ENCODE results near the gene KRT77.
A peak's percentile ranks its signal among the peaks of the same experiment; 100 is the strongest.

KRT77 gene

GRCh38 chr12:52694151-52694550, 9.2 kb downstream of the KRT77 start:
- Mint-ChIP-seq H3K27ac (no peak overlapping the region), H3K36me3 (no peaks in the 10 kb centered on the region), H3K4me3 (no peak overlapping the region), H3K4me1 (peaks cover 10% of the 10 kb centered on the region), H3K27me3 (peaks cover 19% of the 10 kb centered on the region), H3K9me3 (no peaks in the 10 kb centered on the region)
- ATAC-seq (ENCODE audit: low read depth) (no peak), DNase-seq (ENCODE audit: low spot score in 2 of 2) (no peak)

GRCh38 chr12:52693261-52693660, 10.1 kb downstream of the KRT77 start:
- Mint-ChIP-seq H3K27me3 (peaks cover 26% of the 10 kb centered on the region), H3K4me1 (peaks cover 10% of the 10 kb centered on the region), H3K36me3 (no peaks in the 10 kb centered on the region), H3K9me3 (no peaks in the 10 kb centered on the region), H3K4me3 (no peak overlapping the region), H3K27ac (no peak overlapping the region)
- DNase-seq (ENCODE audit: low spot score in 2 of 2), result no peak
- no peak for ATAC-seq (ENCODE audit: low read depth)

- Mint-ChIP-seq H3K36me3 (no peaks in the 10 kb centered on the region), H3K4me3 (peak overlapping the region; percentile 27), H3K27me3 (peaks cover 25% of the 10 kb centered on the region), H3K4me1 (peaks cover 10% of the 10 kb centered on the region), H3K9me3 (no peaks in the 10 kb centered on the region), H3K27ac (no peak overlapping the region)
- DNase-seq (ENCODE audit: low spot score in 2 of 2) (no peak), ATAC-seq (ENCODE audit: low read depth) (no peak)
These were observed 11.1 kb downstream of the KRT77 start for GRCh38 chr12:52692254-52692653.

- Mint-ChIP-seq H3K27ac (no peak overlapping the region), H3K36me3 (no peaks in the 10 kb centered on the region), H3K4me3 (peak overlapping the region; percentile 82), H3K27me3 (peaks cover 26% of the 10 kb centered on the region), H3K9me3 (no peaks in the 10 kb centered on the region), H3K4me1 (peaks cover 10% of the 10 kb centered on the region)
- DNase-seq (ENCODE audit: low spot score in 2 of 2) (no peak), ATAC-seq (ENCODE audit: low read depth) (no peak)
These were observed 11.5 kb downstream of the KRT77 start for GRCh38 chr12:52691841-52692150.

GRCh38 chr12:52691076-52691840, 12.1 kb downstream of the KRT77 start:
- Mint-ChIP-seq H3K4me3 (peak overlapping the region; percentile 82), H3K27me3 (peaks cover 28% of the 10 kb centered on the region), H3K4me1 (peaks cover 10% of the 10 kb centered on the region), H3K27ac (no peak overlapping the region), H3K9me3 (no peaks in the 10 kb centered on the region), H3K36me3 (no peaks in the 10 kb centered on the region)
- ATAC-seq (ENCODE audit: low read depth) (peak; percentile 86), DNase-seq (ENCODE audit: low spot score in 2 of 2) (peak; percentile 16 to 24)

GRCh38 chr12:52690351-52691075, 12.8 kb downstream of the KRT77 start:
- DNase-seq (ENCODE audit: low spot score in 2 of 2) (no peak), ATAC-seq (ENCODE audit: low read depth) (no peak)
- H3K27me3 Mint-ChIP-seq, result peaks cover 28% of the 10 kb centered on the region
- H3K36me3 Mint-ChIP-seq, result no peaks in the 10 kb centered on the region
- H3K27ac Mint-ChIP-seq, result no peak overlapping the region
- peaks cover 10% of the 10 kb centered on the region for H3K4me1 Mint-ChIP-seq
- H3K4me3 Mint-ChIP-seq, result peak overlapping the region; percentile 82
- no peaks in the 10 kb centered on the region for H3K9me3 Mint-ChIP-seq

- DNase-seq (ENCODE audit: low spot score in 2 of 2) (no peak), ATAC-seq (ENCODE audit: low read depth) (no peak)
- Mint-ChIP-seq H3K36me3 (no peaks in the 10 kb centered on the region), H3K4me1 (peaks cover 10% of the 10 kb centered on the region), H3K9me3 (no peaks in the 10 kb centered on the region), H3K27me3 (peaks cover 28% of the 10 kb centered on the region), H3K4me3 (peak overlapping the region; percentile 16), H3K27ac (no peak overlapping the region)
These were observed 13.4 kb downstream of the KRT77 start for GRCh38 chr12:52689936-52690335.

GRCh38 chr12:52689239-52689638, 14.1 kb downstream of the KRT77 start:
- H3K9me3 Mint-ChIP-seq, result no peaks in the 10 kb centered on the region
- ATAC-seq (ENCODE audit: low read depth), result no peak
- H3K27me3 Mint-ChIP-seq, result peaks cover 32% of the 10 kb centered on the region

GRCh38 chr12:52688481-52688880, 14.8 kb downstream of the KRT77 start:
- H3K9me3 Mint-ChIP-seq, result no peaks in the 10 kb centered on the region
- H3K4me1 Mint-ChIP-seq, result peaks cover 10% of the 10 kb centered on the region
- H3K27me3 Mint-ChIP-seq, result peaks cover 37% of the 10 kb centered on the region
- no peak overlapping the region for H3K27ac Mint-ChIP-seq
- no peak overlapping the region for H3K4me3 Mint-ChIP-seq
- DNase-seq (ENCODE audit: low spot score in 2 of 2) (no peak), ATAC-seq (ENCODE audit: low read depth) (no peak)
- no peaks in the 10 kb centered on the region for H3K36me3 Mint-ChIP-seq

More at GRCh38 chr12:52689239-52689638, 14.1 kb downstream of the KRT77 start:
- Mint-ChIP-seq H3K4me1 (peaks cover 10% of the 10 kb centered on the region), H3K27ac (no peak overlapping the region), H3K4me3 (no peak overlapping the region), H3K36me3 (no peaks in the 10 kb centered on the region)
- DNase-seq (ENCODE audit: low spot score in 2 of 2), result no peak

- ATAC-seq (ENCODE audit: low read depth), result no peak
- Mint-ChIP-seq H3K27ac (no peak overlapping the region), H3K4me3 (no peak overlapping the region), H3K4me1 (peaks cover 10% of the 10 kb centered on the region), H3K9me3 (no peaks in the 10 kb centered on the region), H3K27me3 (peaks cover 33% of the 10 kb centered on the region), H3K36me3 (no peaks in the 10 kb centered on the region)
- DNase-seq (ENCODE audit: low spot score in 2 of 2), result no peak
These were observed 15.6 kb downstream of the KRT77 start for GRCh38 chr12:52687497-52688385.

- DNase-seq (ENCODE audit: low spot score in 2 of 2) (no peak), ATAC-seq (ENCODE audit: low read depth) (no peak)
- H3K4me3 Mint-ChIP-seq, result no peak overlapping the region
- peaks cover 29% of the 10 kb centered on the region for H3K27me3 Mint-ChIP-seq
- H3K9me3 Mint-ChIP-seq, result no peaks in the 10 kb centered on the region
- H3K27ac Mint-ChIP-seq, result no peak overlapping the region
- peaks cover 10% of the 10 kb centered on the region for H3K4me1 Mint-ChIP-seq
- no peaks in the 10 kb centered on the region for H3K36me3 Mint-ChIP-seq
These were observed 16.4 kb downstream of the KRT77 start for GRCh38 chr12:52686756-52687487.

- no peak for DNase-seq (ENCODE audit: low spot score in 2 of 2)
- H3K9me3 Mint-ChIP-seq, result no peaks in the 10 kb centered on the region
- no peak overlapping the region for H3K27ac Mint-ChIP-seq
- H3K4me3 Mint-ChIP-seq, result no peak overlapping the region
- peaks cover 4% of the 10 kb centered on the region for H3K4me1 Mint-ChIP-seq
- H3K36me3 Mint-ChIP-seq, result no peaks in the 10 kb centered on the region
- peaks cover 27% of the 10 kb centered on the region for H3K27me3 Mint-ChIP-seq
- ATAC-seq (ENCODE audit: low read depth), result no peak
These were observed 17.3 kb downstream of the KRT77 start for GRCh38 chr12:52686063-52686462.

GRCh38 chr12:52685406-52685890, 17.9 kb downstream of the KRT77 start:
- ATAC-seq (ENCODE audit: low read depth), result no peak
- H3K4me3 Mint-ChIP-seq, result no peak overlapping the region
- no peaks in the 10 kb centered on the region for H3K9me3 Mint-ChIP-seq
- no peaks in the 10 kb centered on the region for H3K4me1 Mint-ChIP-seq
- peaks cover 27% of the 10 kb centered on the region for H3K27me3 Mint-ChIP-seq
- no peak for DNase-seq (ENCODE audit: low spot score in 2 of 2)
- H3K27ac Mint-ChIP-seq, result no peak overlapping the region
- H3K36me3 Mint-ChIP-seq, result no peaks in the 10 kb centered on the region

Measured in memory B cell (primary cell).